PC-3 (cell line): Measurements from ENCODE around the gene AIMP1. TPM values are rescaled to one million over a fixed set of nuclear protein-coding genes. Genes with fewer than 3 reads are reported as not detected.

Experiments used
- ATAC-seq: fragments of 200-7000 bp; cut with Tn5 transposase; 2 replicates; pipeline ENCODE4 v1.9.1; 2020; ENCODE audit warnings: mild to moderate bottlenecking, moderate library complexity
- BruUV-seq: library from RNA; stranded (reverse); fragments of 400-500 nt; replicated peaks from 2 replicates; lab custom pipeline; 2021; lab: Mats Ljungman, UMichigan
- CTCF ChIA-PET: fragments of 300-600 bp; sonication (Branson Sonifier 250); formaldehyde crosslinking; loops from one replicate; lab custom pipeline; 2022; ENCODE audit warnings: antibody characterized with exemption; lab: Charles Lee
- POLR2A ChIA-PET: fragments of 300-600 bp; sonication (Branson Sonifier 250); formaldehyde crosslinking; loops from one replicate; lab custom pipeline; 2022; ENCODE audit warnings: antibody characterized with exemption; ENCODE audit not compliant: unreplicated experiment; lab: Charles Lee
- DNase-seq: peaks from one replicate; pipeline ENCODE4 v3.0.0-alpha.2; 2015
- H2AFZ ChIP-seq: fragments of 300-600 bp; sonication (generic); 2 replicates; pipeline ENCODE4 v1.6.0; 2016; ENCODE audit warnings: antibody characterized with exemption, low read length
- H3F3A ChIP-seq: fragments of 300-600 bp; sonication (generic); one replicate; pipeline ENCODE4 v1.6.0; 2017; ENCODE audit warnings: antibody characterized with exemption, low read length, control low read depth, mild to moderate bottlenecking; ENCODE audit not compliant: unreplicated experiment
- H3K27ac ChIP-seq: fragments of 300-600 bp; sonication (generic); 2 replicates; pipeline ENCODE4 v1.5.1; 2016; ENCODE audit warnings: mild to moderate bottlenecking, low read length
- H3K27me3 ChIP-seq: fragments of 300-600 bp; sonication (generic); 2 replicates; pipeline ENCODE4 v1.6.1; 2016; ENCODE audit warnings: low read length, mixed read lengths
- H3K36me3 ChIP-seq: fragments of 300-600 bp; sonication (generic); 2 replicates; pipeline ENCODE4 v1.6.1; 2016; ENCODE audit warnings: low read depth, mixed run types, low read length, mixed read lengths
- H3K4me1 ChIP-seq: fragments of 300-600 bp; sonication (generic); 2 replicates; pipeline ENCODE4 v1.5.1; 2016; ENCODE audit warnings: low read length; ENCODE audit not compliant: insufficient read depth
- H3K4me2 ChIP-seq: fragments of 300-600 bp; sonication (generic); 2 replicates; pipeline ENCODE4 v1.6.0; 2016; ENCODE audit warnings: low read length
- H3K4me3 ChIP-seq: fragments of 300-600 bp; sonication (generic); 2 replicates; pipeline ENCODE4 v1.5.1; 2016; ENCODE audit warnings: mild to moderate bottlenecking, low read length, mixed read lengths
- H3K79me2 ChIP-seq: fragments of 300-600 bp; sonication (generic); 2 replicates; pipeline ENCODE4 v1.6.1; 2017; ENCODE audit warnings: low read length, mixed read lengths
- H3K9ac ChIP-seq: fragments of 300-600 bp; sonication (generic); 2 replicates; pipeline ENCODE4 v1.6.0; 2016; ENCODE audit warnings: mild to moderate bottlenecking, low read length
- H3K9me2 ChIP-seq: fragments of 300-600 bp; sonication (generic); replicated peaks from 2 replicates; pipeline ENCODE4 v1.6.1; 2016; ENCODE audit warnings: mixed run types, low read length, mixed read lengths
- H3K9me3 ChIP-seq: fragments of 300-600 bp; sonication (generic); 2 replicates; pipeline ENCODE4 v1.6.1; 2016; ENCODE audit warnings: low read length, mixed read lengths
- H4K20me1 ChIP-seq: fragments of 300-600 bp; sonication (generic); 2 replicates; pipeline ENCODE4 v1.6.1; 2016; ENCODE audit warnings: low read length, mixed read lengths
- EZH2 ChIP-seq: fragments of 300-600 bp; sonication (generic); IDR thresholded peaks from one replicate; pipeline ENCODE4 v1.6.1; 2017; ENCODE audit warnings: antibody characterized with exemption, mild to moderate bottlenecking, low read length; ENCODE audit not compliant: unreplicated experiment
- EZH2phosphoT487 ChIP-seq: fragments of 300-600 bp; sonication (generic); IDR thresholded peaks from 2 replicates; pipeline ENCODE4 v1.6.1; 2018; ENCODE audit warnings: mild to moderate bottlenecking, antibody characterized with exemption, low read length, borderline replicate concordance
- intact Hi-C: fragments of 100-400 bp; cut with micrococcal nuclease; formaldehyde crosslinking; loops from 2 replicates; pipeline ENCODE4 v1.9.0; 2023
- total RNA-seq: library from RNA; depleted of rRNA; stranded (reverse); fragments of >200 nt; gene quantifications from 2 replicates; pipeline ENCODE4 v1.2.3, GENCODE V29; 2014
- TF ChIP-seq, protein P1 (sequence below): fragments of 300-600 bp; sonication (generic); conservative IDR thresholded peaks from 2 replicates; pipeline ENCODE4 v1.5.1; 2017; ENCODE audit warnings: antibody characterized with exemption, low read depth, mild to moderate bottlenecking, low read length

Gene AIMP1
- total RNA-seq, 1 experiment from 2014 or later, result 15.9 TPM

DNA sequence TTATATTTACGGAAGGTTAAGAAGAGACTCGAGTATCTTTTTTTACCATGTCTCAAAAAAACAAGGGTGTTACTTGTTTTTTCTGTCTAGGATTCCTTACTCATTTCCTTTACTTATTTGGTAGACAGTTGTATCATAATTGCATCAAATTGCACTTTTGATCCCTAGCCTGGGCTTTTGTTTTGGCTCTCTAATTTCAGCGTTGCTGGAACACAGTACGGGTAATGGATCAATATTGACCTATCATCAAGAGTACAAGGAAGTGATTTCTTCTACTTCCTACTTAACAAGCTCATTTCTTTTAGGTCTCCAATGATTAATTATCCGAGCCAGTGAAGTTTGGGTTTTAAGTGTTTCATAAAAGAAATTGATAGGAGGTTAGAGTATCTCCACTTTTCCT is 16.8 kb downstream of the AIMP1 start:
- Histone ChIP-seq H3K9ac (no peak overlapping the region), H3F3A (peaks cover 2% of the 10 kb centered on the region), H3K9me3 (no peaks in the 10 kb centered on the region), H3K4me3 (no peak overlapping the region), H3K4me2 (no peak overlapping the region), H2AFZ (no peak overlapping the region), H4K20me1 (no peaks in the 10 kb centered on the region), H3K4me1 (no peaks in the 10 kb centered on the region), H3K36me3 (peaks cover 38% of the 10 kb centered on the region), H3K27me3 (no peaks in the 10 kb centered on the region), H3K27ac (no peak overlapping the region), H3K79me2 (no peaks in the 10 kb centered on the region), H3K9me2 (no peaks in the 10 kb centered on the region)
- ChIA-PET POLR2A (no interaction called here), CTCF (no interaction called here)
- TF ChIP-seq EZH2 (no peak), EZH2phosphoT487 (no peak)
- TF ChIP-seq, protein P1, sequence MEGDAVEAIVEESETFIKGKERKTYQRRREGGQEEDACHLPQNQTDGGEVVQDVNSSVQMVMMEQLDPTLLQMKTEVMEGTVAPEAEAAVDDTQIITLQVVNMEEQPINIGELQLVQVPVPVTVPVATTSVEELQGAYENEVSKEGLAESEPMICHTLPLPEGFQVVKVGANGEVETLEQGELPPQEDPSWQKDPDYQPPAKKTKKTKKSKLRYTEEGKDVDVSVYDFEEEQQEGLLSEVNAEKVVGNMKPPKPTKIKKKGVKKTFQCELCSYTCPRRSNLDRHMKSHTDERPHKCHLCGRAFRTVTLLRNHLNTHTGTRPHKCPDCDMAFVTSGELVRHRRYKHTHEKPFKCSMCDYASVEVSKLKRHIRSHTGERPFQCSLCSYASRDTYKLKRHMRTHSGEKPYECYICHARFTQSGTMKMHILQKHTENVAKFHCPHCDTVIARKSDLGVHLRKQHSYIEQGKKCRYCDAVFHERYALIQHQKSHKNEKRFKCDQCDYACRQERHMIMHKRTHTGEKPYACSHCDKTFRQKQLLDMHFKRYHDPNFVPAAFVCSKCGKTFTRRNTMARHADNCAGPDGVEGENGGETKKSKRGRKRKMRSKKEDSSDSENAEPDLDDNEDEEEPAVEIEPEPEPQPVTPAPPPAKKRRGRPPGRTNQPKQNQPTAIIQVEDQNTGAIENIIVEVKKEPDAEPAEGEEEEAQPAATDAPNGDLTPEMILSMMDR, result no peak
- intact Hi-C loops, result no loop called here
- no TSS peak for BruUV-seq
- no peak for ATAC-seq
- no peak for DNase-seq

DNA sequence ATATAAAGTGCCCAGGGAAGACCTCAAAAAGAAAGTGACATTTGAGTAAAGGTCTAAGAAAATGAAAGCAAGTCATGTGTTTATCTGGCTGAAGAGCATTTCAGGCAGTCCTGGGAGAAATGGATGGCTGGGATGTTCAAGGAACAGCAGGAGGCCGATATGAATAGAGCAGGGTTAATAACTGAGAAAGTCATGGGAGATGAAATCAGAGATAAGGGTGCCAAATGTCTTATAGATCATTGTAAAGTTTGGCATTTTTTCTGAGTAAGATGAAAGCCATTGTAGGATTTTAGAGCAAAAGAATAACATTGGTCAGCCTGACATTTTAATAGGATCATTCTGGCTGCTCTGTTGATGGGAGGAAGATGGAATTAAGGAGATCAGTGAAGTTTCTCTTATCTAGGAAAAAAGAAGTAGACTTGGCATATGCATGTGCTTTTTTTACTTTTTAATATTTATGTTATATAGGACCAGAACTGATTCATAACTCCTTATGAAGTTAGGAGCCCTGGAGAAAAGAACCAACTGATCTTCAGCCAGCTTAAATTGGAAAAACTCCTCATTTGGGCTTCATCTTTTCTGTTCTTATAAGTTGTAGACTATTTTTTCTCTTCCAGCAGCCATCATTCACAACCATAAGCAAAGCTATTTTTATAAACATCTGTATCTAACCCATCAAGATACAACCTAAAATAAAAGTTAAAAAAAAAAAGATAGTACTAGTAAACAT is 18.6 kb downstream of the AIMP1 start:
- Histone ChIP-seq H3K9me2 (no peaks in the 10 kb centered on the region), H3K79me2 (no peaks in the 10 kb centered on the region), H3K27me3 (no peaks in the 10 kb centered on the region), H3K4me1 (no peaks in the 10 kb centered on the region), H4K20me1 (no peaks in the 10 kb centered on the region), H2AFZ (no peak overlapping the region), H3K4me3 (no peak overlapping the region), H3K9me3 (no peaks in the 10 kb centered on the region), H3K9ac (no peak overlapping the region), H3K4me2 (no peak overlapping the region), H3F3A (no peaks in the 10 kb centered on the region), H3K27ac (no peak overlapping the region), H3K36me3 (peaks cover 36% of the 10 kb centered on the region)
- TF ChIP-seq, protein P1, result no peak
- TF ChIP-seq EZH2phosphoT487 (no peak), EZH2 (no peak)
- intact Hi-C loops, result no loop called here
- POLR2A ChIA-PET, result no interaction called here
- no peak for DNase-seq
- no peak for ATAC-seq
- CTCF ChIA-PET, result no interaction called here
- no TSS peak for BruUV-seq

DNA sequence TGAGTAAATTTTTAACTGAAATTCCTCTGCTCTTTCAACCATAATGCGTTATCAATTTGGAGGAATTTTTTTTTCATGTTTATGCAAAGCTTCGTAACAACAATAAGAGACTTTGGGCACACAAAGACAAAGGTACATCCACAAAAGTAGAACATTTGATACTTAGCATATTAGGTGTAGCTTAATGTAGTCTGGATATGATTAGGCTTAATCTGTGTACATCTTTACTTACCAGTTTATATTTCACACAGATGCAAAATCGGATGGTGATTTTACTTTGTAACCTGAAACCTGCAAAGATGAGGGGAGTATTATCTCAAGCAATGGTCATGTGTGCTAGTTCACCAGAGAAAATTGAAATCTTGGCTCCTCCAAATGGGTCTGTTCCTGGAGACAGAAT is 20.3 kb downstream of the AIMP1 start:
- TF ChIP-seq EZH2phosphoT487 (no peak), EZH2 (no peak)
- TF ChIP-seq, protein P1, result no peak
- Histone ChIP-seq H3K4me2 (no peak overlapping the region), H3K9me3 (no peaks in the 10 kb centered on the region), H3K4me1 (no peaks in the 10 kb centered on the region), H3K27me3 (no peaks in the 10 kb centered on the region), H2AFZ (no peak overlapping the region), H3K9me2 (no peaks in the 10 kb centered on the region), H4K20me1 (no peaks in the 10 kb centered on the region), H3K4me3 (no peak overlapping the region), H3K9ac (no peak overlapping the region), H3K27ac (no peak overlapping the region), H3K36me3 (peaks cover 36% of the 10 kb centered on the region), H3F3A (no peaks in the 10 kb centered on the region), H3K79me2 (peaks cover 15% of the 10 kb centered on the region)
- CTCF ChIA-PET, result no interaction called here
- no TSS peak for BruUV-seq
- intact Hi-C loops, result no loop called here
- DNase-seq, result no peak
- no peak for ATAC-seq
- POLR2A ChIA-PET, result no interaction called here
